IMR-90 (cell line): ENCODE measurements around the gene KIF6. TPM values are rescaled to one million over a fixed set of nuclear protein-coding genes. Genes with fewer than 3 reads are reported as not detected.

Source experiments
- ATAC-seq: fragments of 200-7000 bp; cut with Tn5 transposase; 2 replicates; pipeline ENCODE4 v1.9.1; 2020; ENCODE audit warnings: low read depth, mild to moderate bottlenecking, moderate library complexity
- BruUV-seq: library from RNA; stranded (reverse); fragments of 400-500 nt; replicated peaks from 2 replicates; lab custom pipeline; 2021; lab: Mats Ljungman, UMichigan
- CTCF ChIA-PET: fragments of 300-600 bp; formaldehyde crosslinking; extraction: SDS; loops from one replicate; lab custom pipeline; 2021; ENCODE audit warnings: antibody characterized with exemption; lab: Yijun Ruan, JAX
- POLR2A ChIA-PET: fragments of 300-600 bp; sonication (Branson Sonifier 250); formaldehyde crosslinking; loops from one replicate; lab custom pipeline; 2022; ENCODE audit warnings: antibody characterized with exemption; ENCODE audit not compliant: unreplicated experiment; lab: Charles Lee
- DNase-seq: peaks from one replicate; pipeline ENCODE4 v3.0.0; 2013
- H2AFZ ChIP-seq: replicated peaks from 2 replicates; pipeline ENCODE3; 2013; ENCODE audit warnings: low read length, mild to moderate bottlenecking; ENCODE audit not compliant: poor library complexity
- H2AK5ac ChIP-seq: 2 replicates; pipeline ENCODE4 v1.6.1; 2013; ENCODE audit warnings: low read depth, low read length, inconsistent platforms
- H2AK9ac ChIP-seq: replicated peaks from 2 replicates; pipeline ENCODE3; 2013; ENCODE audit warnings: mild to moderate bottlenecking, low read depth, low read length, moderate library complexity; ENCODE audit not compliant: poor library complexity
- H2BK120ac ChIP-seq: 2 replicates; pipeline ENCODE4 v1.6.1; 2013; ENCODE audit warnings: low read depth, low read length, inconsistent platforms
- H2BK15ac ChIP-seq: 3 replicates; pipeline ENCODE4 v1.6.1; 2013; ENCODE audit warnings: low read depth, low read length, inconsistent platforms
- H2BK20ac ChIP-seq: 2 replicates; pipeline ENCODE4 v1.6.1; 2013; ENCODE audit warnings: low read depth, mild to moderate bottlenecking, inconsistent platforms, low read length, moderate library complexity
- H2BK5ac ChIP-seq: 2 replicates; pipeline ENCODE4 v1.6.1; 2013; ENCODE audit warnings: mild to moderate bottlenecking, low read depth, low read length, inconsistent platforms; ENCODE audit not compliant: poor library complexity, severe bottlenecking
- H3K14ac ChIP-seq: replicated peaks from 2 replicates; pipeline ENCODE4 v1.6.1; 2013; ENCODE audit warnings: low read depth, low read length, inconsistent platforms
- H3K18ac ChIP-seq: 2 replicates; pipeline ENCODE4 v1.6.1; 2013; ENCODE audit warnings: low read depth, low read length, control low read depth
- H3K23ac ChIP-seq: 2 replicates; pipeline ENCODE4 v1.6.1; 2013; ENCODE audit warnings: low read depth, low read length, inconsistent platforms
- H3K27ac ChIP-seq: 2 replicates; pipeline ENCODE4 v1.5.1; 2013; ENCODE audit warnings: mild to moderate bottlenecking, control low read depth, low read length; ENCODE audit not compliant: insufficient read depth
- H3K27me3 ChIP-seq: 2 replicates; pipeline ENCODE4 v1.6.1; 2013; ENCODE audit warnings: low read length; ENCODE audit not compliant: control insufficient read depth, insufficient read depth
- H3K36me3 ChIP-seq: 2 replicates; pipeline ENCODE4 v1.6.1; 2013; ENCODE audit warnings: low read length, mixed read lengths; ENCODE audit not compliant: control insufficient read depth, insufficient read depth
- H3K4ac ChIP-seq: 2 replicates; pipeline ENCODE4 v1.6.1; 2013; ENCODE audit warnings: low read depth, low read length, inconsistent platforms
- H3K4me1 ChIP-seq: 2 replicates; pipeline ENCODE4 v1.6.1; 2013; ENCODE audit warnings: low read length, mixed read lengths; ENCODE audit not compliant: control insufficient read depth, insufficient read depth
- H3K4me2 ChIP-seq: 2 replicates; pipeline ENCODE4 v1.6.1; 2013; ENCODE audit warnings: low read depth, mild to moderate bottlenecking, control low read depth, low read length, moderate library complexity
- H3K4me3 ChIP-seq: 2 replicates; pipeline ENCODE4 v1.5.1; 2013; ENCODE audit warnings: low read depth, mild to moderate bottlenecking, control low read depth, low read length, moderate library complexity; ENCODE audit not compliant: insufficient read depth
- H3K56ac ChIP-seq: 2 replicates; pipeline ENCODE4 v1.6.1; 2013; ENCODE audit warnings: low read length, inconsistent platforms; ENCODE audit not compliant: insufficient read depth; ENCODE audit errors: extremely low read depth
- H3K79me1 ChIP-seq, 2 experiments: 2 replicates each; pipeline ENCODE4 v1.6.1; 2013; ENCODE audit warnings: low read length in 2 of 2, inconsistent platforms in 1 of 2, low read depth in 1 of 2
- H3K9ac ChIP-seq: 2 replicates; pipeline ENCODE4 v1.6.1; 2013; ENCODE audit warnings: low read depth, low read length, control low read depth
- H3K9me1 ChIP-seq: 2 replicates; pipeline ENCODE4 v1.6.1; 2013; ENCODE audit warnings: low read length, inconsistent platforms; ENCODE audit not compliant: insufficient read depth
- H3K9me3 ChIP-seq: 2 replicates; pipeline ENCODE4 v1.6.1; 2013; ENCODE audit warnings: low read length; ENCODE audit not compliant: control insufficient read depth, insufficient read depth
- H4K20me1 ChIP-seq: 2 replicates; pipeline ENCODE4 v1.6.1; 2013; ENCODE audit warnings: low read length, inconsistent platforms; ENCODE audit not compliant: insufficient read depth
- H4K5ac ChIP-seq: 2 replicates; pipeline ENCODE4 v1.6.1; 2013; ENCODE audit warnings: mild to moderate bottlenecking, low read depth, low read length, control low read depth
- H4K8ac ChIP-seq, 2 experiments: 2 replicates each; pipeline ENCODE4 v1.6.1; 2013; ENCODE audit warnings: low read depth in 2 of 2, low read length in 2 of 2, control low read depth in 1 of 2, inconsistent platforms in 1 of 2
- H4K91ac ChIP-seq: 2 replicates; pipeline ENCODE4 v1.6.1; 2013; ENCODE audit warnings: low read depth, low read length, inconsistent platforms; ENCODE audit not compliant: insufficient read depth
- CEBPB ChIP-seq: IDR thresholded peaks from 2 replicates; pipeline ENCODE4 v1.6.1; 2012; ENCODE audit warnings: low read depth, low read length, improper control_type of control experiment
- CHD1 ChIP-seq: IDR thresholded peaks from 2 replicates; pipeline ENCODE4 v1.6.1; 2012; ENCODE audit warnings: low read depth, low read length, improper control_type of control experiment
- ELK1 ChIP-seq: fragments of 150-350 bp; IDR thresholded peaks from 2 replicates; pipeline ENCODE4 v1.6.1; 2016; ENCODE audit warnings: low read depth, mild to moderate bottlenecking, low read length, moderate library complexity, borderline replicate concordance
- FOS ChIP-seq: fragments of 150-350 bp; IDR thresholded peaks from 2 replicates; pipeline ENCODE4 v1.6.1; 2016; ENCODE audit warnings: low read depth, low read length
- MAFK ChIP-seq: IDR thresholded peaks from 2 replicates; pipeline ENCODE4 v1.6.1; 2012; ENCODE audit warnings: low read depth, low read length, improper control_type of control experiment
- MAZ ChIP-seq: IDR thresholded peaks from 2 replicates; pipeline ENCODE4 v1.6.1; 2012; ENCODE audit warnings: low read depth, mild to moderate bottlenecking, low read length, improper control_type of control experiment, moderate library complexity, borderline replicate concordance
- MXI1 ChIP-seq: IDR thresholded peaks from 2 replicates; pipeline ENCODE4 v1.6.1; 2012; ENCODE audit warnings: low read depth, mild to moderate bottlenecking, low read length, moderate library complexity, borderline replicate concordance
- NFE2L2 ChIP-seq: fragments of 150-350 bp; IDR thresholded peaks from 2 replicates; pipeline ENCODE4 v1.6.1; 2016; ENCODE audit warnings: low read depth, mild to moderate bottlenecking, low read length
- POLR2A ChIP-seq: IDR thresholded peaks from 2 replicates; pipeline ENCODE4 v1.6.1; 2012; ENCODE audit warnings: mild to moderate bottlenecking, low read depth, low read length
- RAD21 ChIP-seq: IDR thresholded peaks from 2 replicates; pipeline ENCODE4 v1.6.1; 2012; ENCODE audit warnings: low read length, improper control_type of control experiment
- RCOR1 ChIP-seq: IDR thresholded peaks from 2 replicates; pipeline ENCODE4 v1.6.1; 2012; ENCODE audit warnings: mild to moderate bottlenecking, low read length, improper control_type of control experiment; ENCODE audit not compliant: insufficient replicate concordance
- USF2 ChIP-seq: fragments of 150-350 bp; IDR thresholded peaks from 2 replicates; pipeline ENCODE4 v1.6.1; 2017; ENCODE audit warnings: mild to moderate bottlenecking, antibody characterized with exemption, low read length, low read depth
- WGBS, 2 experiments: methylation state at CpG; one replicate each; pipeline versions ENCODE4 v1.1.5 to v1.1.7; 2013; ENCODE audit warnings: missing lambda C conversion rate in 2 of 2; ENCODE audit not compliant: insufficient read length in 1 of 2; ENCODE audit errors: extremely low coverage in 2 of 2; 5-methylcytosine and 5-hydroxymethylcytosine counted together
- dilution Hi-C: fragments of 300-500 bp; cut with HindIII; formaldehyde crosslinking; loops from one replicate; pipeline ENCODE4 v1.14.3; 2018; ENCODE audit warnings: low sequenced_read_pairs; ENCODE audit not compliant: unreplicated experiment
- in situ Hi-C: fragments of 300-500 bp; cut with MboI; formaldehyde crosslinking; loops from 3 replicates; pipeline ENCODE4 v1.14.3; 2019; ENCODE audit warnings: low sequenced_read_pairs, inconsistent platforms, mixed read lengths
- intact Hi-C: fragments of 100-400 bp; cut with micrococcal nuclease; formaldehyde crosslinking; loops from 2 replicates; pipeline ENCODE4 v1.10.0; 2022
- polyA plus RNA-seq, 3 experiments: library from polyadenylated mRNA; depleted of rRNA; stranded (reverse); fragments of >200 nt; gene quantifications; 2 replicates each; pipeline ENCODE4 v1.2.3, GENCODE V29; 2012; ENCODE audit warnings: low replicate concordance in 1 of 3
- total RNA-seq: library from RNA; depleted of rRNA; stranded (reverse); fragments of >200 nt; gene quantifications from 2 replicates; pipeline ENCODE4 v1.2.3, GENCODE V29; 2012

KIF6 gene
- total and polyA plus RNA-seq, 2 of the 4 experiments (the other 2 are of a cell fraction), result under 0.01 to 0.10 TPM

- Histone ChIP-seq H3K4me2 (no peak overlapping the region), H3K9me3 (no peaks in the 10 kb centered on the region), H2AK5ac (no peak overlapping the region), H3K4me1 (no peaks in the 10 kb centered on the region), H2AFZ (no peak overlapping the region), H3K18ac (no peak overlapping the region), H3K9ac (no peak overlapping the region), H2BK120ac (no peak overlapping the region), H3K36me3 (no peaks in the 10 kb centered on the region), H4K20me1 (no peaks in the 10 kb centered on the region), H3K27ac (no peak overlapping the region), H4K91ac (no peak overlapping the region), H3K4me3 (no peak overlapping the region), H2BK15ac (no peak overlapping the region), H4K8ac (no peak overlapping the region), H3K56ac (no peak overlapping the region), H3K79me1 (no peaks in the 10 kb centered on the region), H3K4ac (no peak overlapping the region), H2BK20ac (no peak overlapping the region), H2BK5ac (no peak overlapping the region), H3K23ac (no peak overlapping the region), H3K14ac (no peak overlapping the region), H3K27me3 (no peaks in the 10 kb centered on the region), H4K5ac (no peak overlapping the region), H3K9me1 (no peaks in the 10 kb centered on the region), H2AK9ac (no peak overlapping the region)
- WGBS, 2 experiments, result no CpG with 5 or more reads among the region's 5 CpGs
- TF ChIP-seq MAFK, result no peak
- no peak for TF ChIP-seq MXI1
- no peak for TF ChIP-seq NFE2L2
- TF ChIP-seq MAZ, result no peak
- no peak for TF ChIP-seq RCOR1
- no peak for TF ChIP-seq FOS
- TF ChIP-seq POLR2A, result no peak
- no peak for TF ChIP-seq RAD21
- TF ChIP-seq ELK1, result no peak
- no peak for TF ChIP-seq CHD1
- TF ChIP-seq CEBPB, result no peak
- no peak for TF ChIP-seq USF2
- ATAC-seq (no peak), DNase-seq (no peak)
- in situ Hi-C loops (no loop called here), dilution Hi-C loops (no loop called here), intact Hi-C loops (loop anchor here (10.0 kb wide), 1 partner anchor 333 kb away; no protein-coding TSS in a partner anchor)
- CTCF ChIA-PET, result interaction anchor here (0.7 kb wide), 1 partner anchor 262 kb away, joined by 4 read pairs; no protein-coding TSS in a partner anchor
- no TSS peak for BruUV-seq
- POLR2A ChIA-PET, result no interaction called here
Measured at GRCh38 chr6:39561536-39562266, 163.5 kb downstream of the KIF6 start.
